B cell (primary cell): ENCODE measurements around the gene SLC39A7. TPM values are rescaled to one million over a fixed set of nuclear protein-coding genes. Genes with fewer than 3 reads are reported as not detected.

Experiments used
- ATAC-seq: fragments of 200-7000 bp; cut with Tn5 transposase; one replicate; pipeline ENCODE4 v1.10.0; 2021; ENCODE audit warnings: low read depth, mild to moderate bottlenecking, moderate number of reproducible peaks, moderate library complexity
- CTCF ChIA-PET: fragments of 350-600 bp; sonication (Branson Sonifier 250); formaldehyde crosslinking; loops from one replicate; lab custom pipeline; 2021; ENCODE audit warnings: antibody characterized with exemption, inconsistent platforms; lab: Charles Lee
- POLR2A ChIA-PET: fragments of 350-600 bp; sonication (Branson Sonifier 250); formaldehyde crosslinking; loops from one replicate; lab custom pipeline; 2021; ENCODE audit warnings: antibody characterized with exemption; lab: Charles Lee
- DNase-seq: peaks from one replicate; pipeline ENCODE4 v3.0.0; 2013
- H2AFZ ChIP-seq: 2 replicates; pipeline ENCODE4 v1.6.1; 2012; ENCODE audit warnings: mild to moderate bottlenecking, low read depth, low read length; ENCODE audit not compliant: insufficient read depth, poor library complexity, severe bottlenecking
- H3K27ac ChIP-seq, 2 donors: 1 replicate in 1 of 2; 2 replicates in 1 of 2; pipeline ENCODE4 v1.5.1; 2012 to 2013; ENCODE audit warnings: low read length in 2 of 2, mild to moderate bottlenecking in 2 of 2, moderate library complexity in 1 of 2
- H3K27me3 ChIP-seq, 4 experiments: fragments of 200-600 bp in 1 of 4; sonication (generic) in 1 of 4; replicated peaks in 1 of 4; 1 replicate in 2 of 4; 2 replicates in 2 of 4; pipeline versions ENCODE4 v1.6.1 to v1.7.0; 2013 to 2016; ENCODE audit warnings: low read length in 3 of 4, mild to moderate bottlenecking in 2 of 4, mixed read lengths in 1 of 4, moderate library complexity in 1 of 4; ENCODE audit not compliant: insufficient read depth in 4 of 4, control insufficient read depth in 3 of 4; ENCODE audit errors: control extremely low read depth in 1 of 4
- H3K36me3 ChIP-seq, 2 experiments: replicated peaks in 1 of 2; 1 replicate in 1 of 2; 2 replicates in 1 of 2; pipeline versions ENCODE4 v1.6.1 to v1.7.1; 2013; ENCODE audit warnings: low read length in 1 of 2; ENCODE audit not compliant: insufficient read depth in 2 of 2, control insufficient read depth in 1 of 2; ENCODE audit errors: control extremely low read depth in 1 of 2, extremely low read depth in 1 of 2
- H3K4me1 ChIP-seq, 2 donors: fragments of 200-600 bp in 1 of 2; sonication (generic) in 1 of 2; 1 replicate in 1 of 2; 2 replicates in 1 of 2; pipeline versions ENCODE4 v1.5.1 to v1.6.1; 2013 to 2017; ENCODE audit warnings: low read length in 2 of 2; ENCODE audit not compliant: control insufficient read depth in 2 of 2, insufficient read depth in 2 of 2
- H3K4me2 ChIP-seq: replicated peaks from 2 replicates; pipeline ENCODE3; 2012; ENCODE audit warnings: mild to moderate bottlenecking, low read depth, low read length; ENCODE audit not compliant: poor library complexity, severe bottlenecking
- H3K4me3 ChIP-seq, 5 experiments: fragments of 200-600 bp in 1 of 5; sonication (generic) in 1 of 5; 1 replicate in 3 of 5; 2 replicates in 2 of 5; pipeline versions ENCODE4 v1.5.1 to v1.7.0; 2011 to 2016; ENCODE audit warnings: low read length in 4 of 5, mild to moderate bottlenecking in 4 of 5, low read depth in 2 of 5, control low read depth in 1 of 5, moderate library complexity in 1 of 5; ENCODE audit not compliant: insufficient read depth in 1 of 5; ENCODE audit errors: control extremely low read depth in 1 of 5, extremely low read depth in 1 of 5
- H3K79me2 ChIP-seq: fragments of 200-600 bp; sonication (generic); one replicate; pipeline ENCODE4 v1.6.0; 2016; ENCODE audit warnings: low read length; ENCODE audit not compliant: control insufficient read depth, insufficient read depth
- H3K9ac ChIP-seq: fragments of 200-600 bp; sonication (generic); 2 replicates; pipeline ENCODE4 v1.6.1; 2017; ENCODE audit warnings: mild to moderate bottlenecking, low read length, moderate library complexity
- H3K9me3 ChIP-seq, 3 donors: one replicate each; pipeline versions ENCODE4 v1.6.1 to v1.7.1; 2013; ENCODE audit warnings: low read length in 2 of 3; ENCODE audit not compliant: control insufficient read depth in 2 of 3, insufficient read depth in 1 of 3; ENCODE audit errors: control extremely low read depth in 1 of 3
- H4K20me1 ChIP-seq: 2 replicates; pipeline ENCODE4 v1.6.0; 2012; ENCODE audit warnings: mild to moderate bottlenecking, low read length; ENCODE audit not compliant: insufficient read depth, control insufficient read depth, poor library complexity, severe bottlenecking
- H3K27ac Mint-ChIP-seq: one replicate; pipeline ENCODE4 v1.8.0; 2021; ENCODE audit warnings: mixed read lengths
- H3K27me3 Mint-ChIP-seq: one replicate; pipeline ENCODE4 v1.8.0; 2021; ENCODE audit warnings: mixed read lengths
- H3K4me1 Mint-ChIP-seq: one replicate; pipeline ENCODE4 v1.8.0; 2021; ENCODE audit warnings: mixed read lengths
- H3K4me3 Mint-ChIP-seq: one replicate; pipeline ENCODE4 v1.8.0; 2021; ENCODE audit warnings: mixed read lengths
- H3K9me3 Mint-ChIP-seq: one replicate; pipeline ENCODE4 v1.8.0; 2022; ENCODE audit warnings: mixed read lengths; ENCODE audit not compliant: insufficient read depth
- CTCF ChIP-seq: fragments of 200-600 bp; IDR thresholded peaks from one replicate; pipeline ENCODE4 v1.8.0; 2022; ENCODE audit warnings: antibody characterized with exemption, mild to moderate bottlenecking
- EZH2 ChIP-seq: IDR thresholded peaks from 2 replicates; pipeline ENCODE4 v1.6.1; 2012; ENCODE audit warnings: borderline replicate concordance, low read depth, mild to moderate bottlenecking, moderate library complexity, low read length; ENCODE audit not compliant: insufficient read depth, poor library complexity, severe bottlenecking
- WGBS: methylation state at CpG from one replicate; pipeline ENCODE4 v1.1.5; 2013; ENCODE audit warnings: missing lambda C conversion rate; ENCODE audit not compliant: insufficient coverage; 5-methylcytosine and 5-hydroxymethylcytosine counted together
- intact Hi-C: fragments of 100-400 bp; cut with micrococcal nuclease; formaldehyde crosslinking; loops from one replicate; pipeline ENCODE4 v1.10.0; 2022
- polyA plus RNA-seq: library from polyadenylated mRNA; depleted of rRNA; stranded (reverse); fragments of >200 nt; gene quantifications from 2 replicates; pipeline ENCODE4 v1.2.3, GENCODE V29; 2012
- total RNA-seq, 2 donors: library from RNA; stranded (reverse); fragments of 120-200 nt in 1 of 2; gene quantifications; 1 replicate in 1 of 2; 2 replicates in 1 of 2; pipeline versions ENCODE4 v1.2.3 to v1.2.4, GENCODE V29; 2013 to 2022

Gene SLC39A7
- total and polyA plus RNA-seq, 2 donors (not counting 1 experiment from before 2014, with no cell fraction given) = 18.7 to 29.6 TPM

GRCh38 chr6:33205191-33206026 is 4.7 kb downstream of the SLC39A7 start:
- H3K27ac Mint-ChIP-seq = peak overlapping the region; percentile 61
- H3K9me3 Mint-ChIP-seq = no peaks in the 10 kb centered on the region
- peaks cover 58% of the 10 kb centered on the region for H3K4me1 Mint-ChIP-seq
- no peaks in the 10 kb centered on the region for H3K27me3 Mint-ChIP-seq
- 76% methylated on average over 5 of the region's 17 CpGs for WGBS
- peaks cover 10% of the 10 kb centered on the region for H4K20me1 ChIP-seq
- DNase-seq (no peak), ATAC-seq (no peak)
- H3K4me1 ChIP-seq = peaks cover 34 to 54% of the 10 kb centered on the region in 2 donors
- POLR2A ChIA-PET = interaction anchor here (0.6 kb wide), 1 partner anchor 351 kb away, joined by 3 read pairs; the partner anchor contains the start of gene PSMB9
- H3K4me2 ChIP-seq = peak overlapping the region; percentile 98
- H3K79me2 ChIP-seq = peaks cover 38% of the 10 kb centered on the region
- peaks cover 0 to 28% of the 10 kb centered on the region in 2 experiments for H3K36me3 ChIP-seq
- H3K9me3 ChIP-seq = no peaks in the 10 kb centered on the region
- H3K27ac ChIP-seq = no peak overlapping the region
- H3K9ac ChIP-seq = peak overlapping the region; percentile 79
- intact Hi-C loops = loop anchor here (10.0 kb wide), 1 partner anchor 1231 kb away; the partner anchor contains the start of gene DXO
- CTCF ChIA-PET = interaction anchor here (0.8 to 1.6 kb wide), 4 partner anchors 43 to 206 kb away, joined by 3 to 8 read pairs (median 3); no protein-coding TSS in a partner anchor
- H3K4me3 Mint-ChIP-seq = peak overlapping the region; percentile 94
- peak overlapping the region; percentile 94 for H2AFZ ChIP-seq
- peak overlapping the region; percentile 14 to 88 (median 80) for H3K4me3 ChIP-seq
- TF ChIP-seq CTCF = no peak
- TF ChIP-seq EZH2 = no peak
- no peaks in the 10 kb centered on the region for H3K27me3 ChIP-seq
